ENCODE data around the gene ZNF526.

DNA sequence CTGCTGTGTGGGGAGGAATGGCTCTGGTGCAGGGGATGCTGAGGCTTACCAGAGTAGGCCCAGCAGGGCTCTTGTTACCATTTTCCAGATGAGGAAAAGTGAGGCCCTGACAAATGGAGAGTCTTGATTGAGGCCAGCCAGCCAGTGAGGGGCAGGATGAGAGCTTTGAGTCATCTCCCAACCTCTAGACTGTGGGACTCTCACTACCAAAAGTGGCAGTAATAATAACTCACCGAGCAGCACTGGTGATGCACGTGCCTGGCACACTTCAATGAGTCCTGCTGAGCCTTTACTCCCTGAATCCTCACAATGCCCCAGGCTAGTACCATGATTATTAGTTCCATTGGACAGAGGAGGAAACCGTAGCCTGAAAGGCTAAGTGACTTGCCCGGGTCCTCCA, 56.7 kb downstream of the ZNF526 start:
- TF ChIP-seq POLR2A (IDR thresholded peaks at IDR 0.05), result no peak
- TF ChIP-seq, protein P1, sequence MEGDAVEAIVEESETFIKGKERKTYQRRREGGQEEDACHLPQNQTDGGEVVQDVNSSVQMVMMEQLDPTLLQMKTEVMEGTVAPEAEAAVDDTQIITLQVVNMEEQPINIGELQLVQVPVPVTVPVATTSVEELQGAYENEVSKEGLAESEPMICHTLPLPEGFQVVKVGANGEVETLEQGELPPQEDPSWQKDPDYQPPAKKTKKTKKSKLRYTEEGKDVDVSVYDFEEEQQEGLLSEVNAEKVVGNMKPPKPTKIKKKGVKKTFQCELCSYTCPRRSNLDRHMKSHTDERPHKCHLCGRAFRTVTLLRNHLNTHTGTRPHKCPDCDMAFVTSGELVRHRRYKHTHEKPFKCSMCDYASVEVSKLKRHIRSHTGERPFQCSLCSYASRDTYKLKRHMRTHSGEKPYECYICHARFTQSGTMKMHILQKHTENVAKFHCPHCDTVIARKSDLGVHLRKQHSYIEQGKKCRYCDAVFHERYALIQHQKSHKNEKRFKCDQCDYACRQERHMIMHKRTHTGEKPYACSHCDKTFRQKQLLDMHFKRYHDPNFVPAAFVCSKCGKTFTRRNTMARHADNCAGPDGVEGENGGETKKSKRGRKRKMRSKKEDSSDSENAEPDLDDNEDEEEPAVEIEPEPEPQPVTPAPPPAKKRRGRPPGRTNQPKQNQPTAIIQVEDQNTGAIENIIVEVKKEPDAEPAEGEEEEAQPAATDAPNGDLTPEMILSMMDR (IDR thresholded peaks at IDR 0.05 in 8 of 11, conservative IDR thresholded peaks at IDR 0.05 in 3 of 11), result no peak
